GM21381 (cell line): ENCODE measurements around the gene VRK3.
"Not testable (repeated sequence)": the region's sequence is repeated elsewhere in the genome, so short reads cannot be mapped to it uniquely, and the experiment has no call there.

Experiments used
- ATAC-seq: cut with Tn5 transposase; IDR thresholded peaks from one replicate; pipeline ENCODE4 v1.9.1; 2021; ENCODE audit warnings: mild to moderate bottlenecking, moderate library complexity; ENCODE audit not compliant: unreplicated experiment

Gene VRK3

GRCh38 chr19:49958596-49958995, 66.6 kb downstream of the VRK3 start:
- ATAC-seq: not testable (repeated sequence)

- not testable (repeated sequence) for ATAC-seq
Observed at GRCh38 chr19:49958144-49958543, 67.0 kb downstream of the VRK3 start.

GRCh38 chr19:49957262-49957915, 67.8 kb downstream of the VRK3 start:
- ATAC-seq: no peak

DNA sequence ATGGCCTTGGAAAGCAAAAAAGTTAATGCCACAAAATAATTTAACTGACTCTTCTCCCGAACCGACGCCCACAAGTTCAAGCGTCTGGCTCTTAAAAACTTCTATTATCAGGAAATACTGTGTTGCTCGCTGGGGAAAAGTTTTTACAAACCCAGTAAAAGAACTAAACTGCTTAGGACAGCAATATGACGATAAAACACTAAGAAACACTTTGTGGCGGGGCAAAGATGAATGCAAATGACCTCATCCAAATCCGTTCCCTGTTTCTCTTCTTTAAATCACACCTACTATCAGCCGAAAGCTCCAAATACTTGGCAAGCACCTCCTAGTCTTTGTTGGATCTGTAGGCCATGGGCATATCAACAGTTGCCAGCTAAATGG, 69.1 kb downstream of the VRK3 start:
- ATAC-seq: no peak

DNA sequence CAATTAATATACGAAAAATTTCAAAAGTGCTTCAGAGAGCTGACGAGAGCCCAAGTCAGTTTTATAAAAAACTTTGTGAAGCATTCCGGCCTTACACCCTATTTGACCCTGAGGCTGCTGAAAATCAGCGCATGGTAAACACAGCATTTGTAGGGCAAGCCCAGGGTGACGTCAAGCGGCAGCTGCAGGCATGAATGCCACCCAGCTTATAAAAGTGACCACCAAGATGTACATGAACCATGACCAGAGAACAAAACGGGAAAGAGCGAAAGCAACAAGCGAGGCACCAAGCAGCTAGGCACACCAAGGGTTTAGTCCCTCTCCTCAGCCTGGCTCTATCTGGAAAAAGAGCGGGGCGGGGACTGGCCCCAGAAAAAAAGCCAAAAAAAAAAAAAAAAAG, 70.2 kb downstream of the VRK3 start:
- ATAC-seq: no peak

- no peak for ATAC-seq
Observed at GRCh38 chr19:49954092-49954829, 70.9 kb downstream of the VRK3 start.

- no peak for ATAC-seq
Observed at GRCh38 chr19:49953416-49953815, 71.8 kb downstream of the VRK3 start.

GRCh38 chr19:49952906-49953305, 72.3 kb downstream of the VRK3 start:
- no peak for ATAC-seq

GRCh38 chr19:49952479-49952836, 72.7 kb downstream of the VRK3 start:
- no peak for ATAC-seq

GRCh38 chr19:49951806-49952478, 73.2 kb downstream of the VRK3 start:
- no peak for ATAC-seq

- ATAC-seq: no peak
Observed at GRCh38 chr19:49950956-49951526, 74.1 kb downstream of the VRK3 start.

DNA sequence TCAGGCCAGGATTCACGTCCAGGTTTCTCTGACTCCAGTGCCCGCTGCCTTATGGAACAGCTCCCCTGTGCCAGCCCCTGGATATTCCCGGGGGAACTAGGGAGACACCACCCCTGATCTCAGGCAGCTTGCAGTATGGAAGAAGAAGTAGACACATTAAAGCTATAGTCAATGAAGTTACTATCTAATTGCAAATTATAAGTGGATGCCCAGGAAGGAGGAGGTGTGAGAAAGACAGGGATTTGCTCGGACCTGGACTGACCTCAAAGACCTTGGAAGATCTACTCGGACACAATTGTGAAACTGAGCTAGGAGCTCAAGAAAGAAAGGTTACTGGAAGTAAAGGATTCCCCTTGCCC, 74.6 kb downstream of the VRK3 start:
- no peak for ATAC-seq

- ATAC-seq: no peak
Observed at GRCh38 chr19:49949742-49950589, 75.2 kb downstream of the VRK3 start.

- no peak for ATAC-seq
Observed at GRCh38 chr19:49946415-49946814, 78.8 kb downstream of the VRK3 start.

GRCh38 chr19:49944567-49944966, 80.6 kb downstream of the VRK3 start:
- not testable (repeated sequence) for ATAC-seq

- ATAC-seq: no peak
Observed at GRCh38 chr19:49940482-49940791, 84.7 kb downstream of the VRK3 start.

- ATAC-seq: no peak
Observed at GRCh38 chr19:49939721-49940481, 85.3 kb downstream of the VRK3 start.

DNA sequence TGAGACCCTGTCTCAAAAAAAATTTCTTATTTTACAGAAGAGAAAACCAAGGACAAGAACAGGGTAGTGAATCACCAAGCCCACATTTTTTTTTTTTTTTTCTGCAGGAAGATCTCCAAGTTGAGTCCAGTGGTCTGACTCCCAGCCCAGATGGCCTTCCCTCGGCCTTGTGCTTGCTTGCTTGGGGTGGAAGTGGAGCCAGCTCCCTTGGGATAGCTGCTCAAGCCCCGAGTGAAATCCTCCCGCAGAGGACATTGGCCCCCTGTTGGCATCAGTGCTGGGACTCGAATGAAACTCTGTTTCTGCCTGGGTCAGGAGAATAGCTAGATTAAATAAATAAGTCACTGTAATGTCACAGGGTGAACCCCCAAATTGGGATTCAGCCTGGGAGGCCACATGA, 86.5 kb downstream of the VRK3 start:
- ATAC-seq: no peak

GRCh38 chr19:49937750-49938381, 87.3 kb downstream of the VRK3 start:
- ATAC-seq: no peak

GRCh38 chr19:49936549-49936948, 88.6 kb downstream of the VRK3 start:
- no peak for ATAC-seq
